Adrenal gland (tissue), 12 donors: ENCODE data around the gene UNC13C. TPM values are rescaled to one million over a fixed set of nuclear protein-coding genes. Genes with fewer than 3 reads are reported as not detected.

Source experiments
- DNase-seq, 7 donors: peaks; one replicate each; pipeline ENCODE4 v3.0.0-alpha.2; 2019 to 2020
- H3K27ac ChIP-seq, 5 donors: fragments of 200-600 bp; sonication (generic) in 4 of 5; 1 replicate in 3 of 5; 2 replicates in 2 of 5; pipeline versions ENCODE4 v1.5.1 to v1.8.0; 2016 to 2020; ENCODE audit warnings: mild to moderate bottlenecking in 1 of 5
- H3K27me3 ChIP-seq: fragments of 200-600 bp; 2 replicates; pipeline ENCODE4 v1.8.0; 2021
- H3K36me3 ChIP-seq, 2 donors: fragments of 200-600 bp; replicated peaks in 1 of 2; 1 replicate in 1 of 2; 2 replicates in 1 of 2; pipeline versions ENCODE4 v1.5.1 to v1.8.0; 2018 to 2022
- H3K4me1 ChIP-seq, 2 donors: fragments of 200-600 bp; replicated peaks in 1 of 2; 1 replicate in 1 of 2; 2 replicates in 1 of 2; pipeline versions ENCODE4 v1.5.1 to v1.8.0; 2018 to 2021
- H3K4me3 ChIP-seq, 4 donors: fragments of 200-600 bp; sonication (generic) in 3 of 4; one replicate each; pipeline ENCODE4 v1.5.1; 2016 to 2018
- H3K9me3 ChIP-seq, 3 donors: fragments of 200-600 bp; sonication (generic) in 1 of 3; replicated peaks in 1 of 3; 1 replicate in 2 of 3; 2 replicates in 1 of 3; pipeline versions ENCODE4 v1.5.1 to v1.8.0; 2016 to 2021
- CTCF ChIP-seq, 6 experiments: fragments of 450-650 bp in 4 of 6; fragments of 200-600 bp in 2 of 6; sonication (generic) in 1 of 6; IDR thresholded peaks; 1 replicate in 5 of 6; 2 replicates in 1 of 6; pipeline versions ENCODE4 v1.5.1 to v1.8.0; 2016 to 2021; ENCODE audit warnings: antibody characterized with exemption in 6 of 6, mild to moderate bottlenecking in 2 of 6, moderate library complexity in 1 of 6
- POLR2A ChIP-seq, 2 donors: fragments of 450-650 bp; IDR thresholded peaks; one replicate each; pipeline ENCODE4 v1.6.1; 2017; ENCODE audit warnings: antibody characterized with exemption in 2 of 2, mild to moderate bottlenecking in 2 of 2, moderate library complexity in 1 of 2
- WGBS, 4 donors: extraction: QIAGEN DNeasy Blood & Tissue Kit in 2 of 4; methylation state at CpG; one replicate each; pipeline versions ENCODE4 v1.1.5 to v1.1.7; 2013 to 2017; 5-methylcytosine and 5-hydroxymethylcytosine counted together
- intact Hi-C, 2 donors: fragments of 100-400 bp; cut with DNase I; formaldehyde crosslinking; loops; one replicate each; pipeline versions ENCODE4 v1.14.1 to v1.15.0; 2022 to 2023
- polyA plus RNA-seq, 3 donors: library from polyadenylated mRNA; stranded (reverse); fragments of 200-250 nt in 2 of 3; fragments of 350-450 nt in 1 of 3; fragmentation: Illumina TruSeq in 1 of 3; extraction: RNeasy Lipid Tissue Mini Kit (QIAGEN cat#74804) in 1 of 3; gene quantifications; one replicate each; pipeline ENCODE4 v1.2.3, GENCODE V29; 2013 to 2014
- total RNA-seq, 9 donors: library from RNA; depleted of rRNA in 4 of 9; stranded (reverse); fragments of >200 nt in 4 of 9; fragments of 120-200 nt in 1 of 9; fragmentation: NEBNext Ultra II Directional in 1 of 9; extraction: Animal tissue kit (Norgen Biotek cat#: 25700) in 1 of 9; gene quantifications; one replicate each; pipeline versions ENCODE4 v1.1.0 to v1.2.4, GENCODE V29; 2013 to 2023
- donor health status: healthy with polysubstance abuse.
- donor health status: Bipolar disorder and iron deficiency.
- donor health status: DM: yes; HTN: yes; CAD: no.
- donor health status: DM: no; HTN: no; CAD: no.
- donor health status: DM: no; HTN: no; CAD: no.
- donor health status: DM: yes; HTN: yes; CAD: no.

UNC13C gene
- total and polyA plus RNA-seq, 12 donors, result 0.04 to 0.61 (median 0.20) TPM; not detected in 4

- no peaks in the 10 kb centered on the region for H3K36me3 ChIP-seq
- intact Hi-C loops, result no loop called here
- no peak overlapping the region for H3K27ac ChIP-seq
- TF ChIP-seq POLR2A (IDR thresholded peaks at IDR 0.05) (no peak), CTCF (IDR thresholded peaks at IDR 0.05) (no peak)
- no peak overlapping the region for H3K4me3 ChIP-seq
- no peak for DNase-seq
- H3K9me3 ChIP-seq, result no peaks in the 10 kb centered on the region
- H3K27me3 ChIP-seq, result no peaks in the 10 kb centered on the region
- no peaks in the 10 kb centered on the region for H3K4me1 ChIP-seq
- WGBS, 4 donors, result 51 to 58% (median 56%) methylated on average over 2 of the region's 2 CpGs
These were observed 681.4 kb downstream of the UNC13C start for GRCh38 chr15:54659646-54660045.

DNA sequence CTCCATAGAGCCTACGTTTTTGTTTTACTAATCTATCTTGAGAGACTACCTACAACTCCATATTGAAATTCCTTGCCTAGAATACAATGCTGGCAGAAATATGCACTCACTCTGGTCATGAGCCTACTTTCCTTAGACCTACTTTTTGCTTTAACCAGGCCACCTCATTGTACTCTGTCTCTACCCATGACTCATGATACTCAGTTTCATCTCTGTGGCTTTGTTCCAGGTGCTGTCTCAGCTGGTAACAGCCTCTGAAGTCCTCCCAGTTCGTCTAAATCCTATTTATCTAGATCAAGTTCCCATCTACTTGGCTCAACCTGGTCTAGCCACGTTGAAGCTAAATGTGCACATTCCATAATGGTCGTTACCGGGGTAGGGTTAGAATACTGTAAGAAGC, 682.1 kb downstream of the UNC13C start:
- TF ChIP-seq CTCF (IDR thresholded peaks at IDR 0.05) (no peak), POLR2A (IDR thresholded peaks at IDR 0.05) (no peak)
- Histone ChIP-seq H3K27me3 (no peaks in the 10 kb centered on the region), H3K27ac (no peak overlapping the region), H3K4me1 (no peaks in the 10 kb centered on the region), H3K36me3 (no peaks in the 10 kb centered on the region), H3K4me3 (no peak overlapping the region), H3K9me3 (no peaks in the 10 kb centered on the region)
- 60 to 70% (median 68%) methylated on average over 5 of the region's 5 CpGs for WGBS, 4 donors
- intact Hi-C loops, result no loop called here
- no peak for DNase-seq

- 66 to 81% (median 69%) methylated on average over 1 of the region's 1 CpG for WGBS, 4 donors
- Histone ChIP-seq H3K4me1 (no peaks in the 10 kb centered on the region), H3K9me3 (no peaks in the 10 kb centered on the region), H3K27me3 (no peaks in the 10 kb centered on the region), H3K4me3 (no peak overlapping the region), H3K36me3 (no peaks in the 10 kb centered on the region), H3K27ac (no peak overlapping the region)
- intact Hi-C loops, result no loop called here
- no peak for TF ChIP-seq POLR2A (IDR thresholded peaks at IDR 0.05)
- no peak for TF ChIP-seq CTCF (IDR thresholded peaks at IDR 0.05)
- no peak for DNase-seq
These were observed 697.0 kb downstream of the UNC13C start for GRCh38 chr15:54675241-54675640.

DNA sequence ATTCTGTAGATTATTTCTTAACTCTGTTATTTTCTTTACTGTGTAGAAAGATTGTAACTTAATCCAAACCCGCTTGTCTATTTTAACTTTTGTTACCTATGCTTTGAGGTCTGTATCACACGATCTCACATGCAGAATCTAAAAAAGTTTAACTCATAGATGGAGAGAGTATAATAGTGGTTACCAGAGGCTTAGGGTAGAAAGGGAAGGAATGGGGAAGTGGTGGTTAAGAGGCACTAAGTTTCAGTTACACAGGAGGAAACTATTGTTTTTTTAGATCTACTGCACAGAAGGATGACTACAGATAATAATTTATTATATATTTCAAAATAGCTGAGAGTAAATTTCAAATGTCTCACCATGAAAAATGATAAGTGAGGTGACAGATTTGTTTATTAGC, 703.3 kb downstream of the UNC13C start:
- no peak overlapping the region for H3K27ac ChIP-seq
- 49 to 57% (median 56%) methylated on average over 2 of the region's 2 CpGs for WGBS, 4 donors
- H3K4me1 ChIP-seq, result no peaks in the 10 kb centered on the region
- intact Hi-C loops, result no loop called here
- no peaks in the 10 kb centered on the region for H3K27me3 ChIP-seq
- TF ChIP-seq POLR2A (IDR thresholded peaks at IDR 0.05) (no peak), CTCF (IDR thresholded peaks at IDR 0.05) (no peak)
- DNase-seq, result no peak
- no peaks in the 10 kb centered on the region for H3K36me3 ChIP-seq
- H3K4me3 ChIP-seq, result no peak overlapping the region
- H3K9me3 ChIP-seq, result no peaks in the 10 kb centered on the region

Other genes starting within 250 kb of the UNC13C start
- gene WDR72, start 218.8 kb upstream of the UNC13C start, total RNA-seq, result under 1 TPM in 3 of 9 donors, not detected in 6; 0.06 to 0.35 (median 0.13) TPM
- gene WDR72, start 218.8 kb upstream of the UNC13C start, polyA plus RNA-seq, result under 1 TPM in 1 of 3 donors, not detected in 2; 0.11 TPM